Measurements from ENCODE around the gene SUSD5.

The SUSD5 gene

GRCh38 chr3:33218446-33219174 lies at the start of gene SUSD5:
Gene SUSD5, minus strand, starts transcription at chr3:33218810. Its CDS starts 13 bp downstream, at chr3:33218797.
- no peak for DNase-seq (ENCODE audit: low read depth in 2 of 2)

DNA sequence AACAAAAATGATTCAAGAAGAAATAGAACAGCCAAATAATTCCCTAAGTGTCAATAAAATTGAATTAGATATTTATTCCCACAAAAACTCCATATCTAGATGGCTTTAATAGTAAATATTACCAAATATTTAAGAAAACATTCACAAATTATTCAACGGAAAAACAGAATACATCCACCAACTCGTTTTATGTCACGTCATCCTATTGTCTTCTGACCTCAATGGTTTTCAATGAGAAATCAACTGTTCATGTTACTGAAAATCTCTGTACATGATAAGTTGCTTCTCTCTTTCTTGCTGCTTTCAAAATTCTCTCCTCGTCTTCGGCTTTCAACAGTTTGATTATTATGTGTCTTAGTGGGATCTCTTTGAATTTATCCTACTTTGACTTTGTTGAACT lies 41.5 kb upstream of the SUSD5 start:
- no peak for DNase-seq (ENCODE audit: low read depth in 2 of 2)

GRCh38 chr3:33256249-33256648 lies 37.6 kb upstream of the SUSD5 start:
- no peak for DNase-seq (ENCODE audit: low read depth in 2 of 2)

DNA sequence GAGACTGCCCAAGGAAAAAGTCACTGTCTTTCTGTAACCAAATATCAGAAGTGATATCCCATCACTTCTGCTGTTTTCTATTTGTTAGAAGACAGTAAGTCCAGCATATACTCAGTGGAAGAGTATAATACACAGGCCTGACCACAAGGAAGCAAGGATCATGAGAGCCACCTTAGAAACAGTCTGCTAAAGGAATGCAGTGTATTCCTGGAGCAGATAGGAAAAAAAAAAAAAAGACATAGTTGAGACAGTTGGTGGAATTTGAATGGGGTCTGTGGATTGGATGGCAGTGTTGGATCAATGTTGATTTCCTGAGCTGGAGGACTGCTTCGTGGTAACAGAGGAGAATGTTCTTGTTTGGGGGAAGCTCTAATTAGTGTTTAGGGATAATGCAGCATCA lies 32.1 kb upstream of the SUSD5 start:
- no peak for DNase-seq (ENCODE audit: low read depth in 2 of 2)

DNA sequence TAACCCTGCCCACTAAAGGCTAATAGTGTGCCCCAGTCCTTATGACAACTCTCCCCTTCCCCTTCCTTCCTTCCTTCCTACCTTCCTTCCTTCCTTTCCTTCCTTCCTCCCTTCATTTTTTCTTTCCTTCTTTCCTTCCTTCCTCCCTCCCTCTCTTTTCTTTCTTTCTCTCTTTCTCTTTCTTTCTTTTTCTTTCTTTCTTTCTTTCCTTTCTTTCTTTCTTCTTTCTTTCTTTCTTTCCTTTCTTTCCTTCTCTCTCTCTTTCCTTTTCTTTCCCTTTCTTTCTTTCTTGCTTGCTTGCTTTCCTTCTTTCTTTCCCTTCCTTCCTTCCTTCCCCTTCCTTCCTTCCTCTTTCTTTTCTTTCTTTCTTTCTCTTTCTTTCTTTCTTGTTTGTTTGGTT lies 28.2 kb upstream of the SUSD5 start:
- no peak for DNase-seq (ENCODE audit: low read depth in 2 of 2)

GRCh38 chr3:33240261-33240660 lies 21.7 kb upstream of the SUSD5 start:
- DNase-seq (ENCODE audit: low read depth in 2 of 2): no peak

DNA sequence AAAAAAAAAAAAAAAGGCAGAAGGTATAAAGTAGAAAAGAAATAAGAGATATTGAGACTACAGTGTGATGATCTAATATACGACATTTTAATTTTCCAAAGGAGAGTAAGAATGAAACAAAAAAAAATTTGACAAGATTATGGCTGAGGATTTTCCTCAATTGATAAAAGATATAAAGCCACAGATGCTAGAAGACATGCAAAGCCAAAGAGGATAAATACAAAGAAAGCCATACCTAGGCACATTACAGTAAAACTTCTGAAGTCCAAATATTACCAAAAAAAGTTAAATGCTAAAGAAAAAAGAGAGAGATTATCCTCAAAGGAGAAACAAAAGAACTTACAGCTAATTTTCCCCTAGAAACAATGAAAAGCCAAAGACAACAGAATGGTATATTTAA lies 20.3 kb upstream of the SUSD5 start:
- no peak for DNase-seq (ENCODE audit: low read depth in 2 of 2)

DNA sequence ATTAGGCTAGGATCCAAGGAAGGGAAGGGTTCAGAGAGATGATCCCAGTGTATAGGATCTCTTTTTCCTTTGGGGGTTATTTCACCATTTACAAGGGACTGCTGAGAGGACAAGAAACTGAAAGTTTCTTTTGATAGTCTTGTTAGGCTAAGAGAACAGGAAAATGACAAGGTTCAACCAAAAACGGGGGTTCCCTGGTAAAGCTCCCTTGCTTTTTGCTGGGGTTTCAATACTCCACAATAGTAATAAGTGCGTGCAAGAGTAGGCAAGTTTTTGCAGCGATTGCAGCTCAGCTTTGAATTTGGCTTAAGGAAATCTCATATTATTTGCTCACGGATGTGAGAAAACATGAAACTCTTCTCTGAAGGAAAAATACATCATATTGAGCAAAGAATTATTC lies 18.8 kb upstream of the SUSD5 start:
- no peak for DNase-seq (ENCODE audit: low read depth in 2 of 2)

- DNase-seq (ENCODE audit: low read depth in 2 of 2): no peak
These were observed 17.4 kb upstream of the SUSD5 start for GRCh38 chr3:33236005-33236404.

DNA sequence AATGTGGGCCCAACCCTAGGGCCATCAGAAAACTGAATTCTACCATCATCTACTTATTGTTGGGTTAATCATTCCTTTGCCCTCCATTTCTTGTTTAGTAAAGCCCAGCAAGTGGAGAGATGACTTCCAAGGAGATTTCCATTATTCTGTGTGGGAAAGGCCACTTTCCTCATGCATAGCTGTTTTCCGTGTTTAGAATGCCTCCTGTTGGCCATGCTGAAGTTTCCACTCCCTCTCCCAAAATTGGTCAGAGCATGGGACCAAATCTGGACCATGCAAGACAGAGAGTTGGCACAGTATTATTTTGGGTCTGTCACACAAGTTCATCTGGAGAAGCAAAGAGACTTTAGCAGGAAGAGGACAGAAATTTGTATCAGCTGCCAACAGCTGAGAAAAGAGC lies 15.3 kb upstream of the SUSD5 start:
- no peak for DNase-seq (ENCODE audit: low read depth in 2 of 2)

GRCh38 chr3:33231756-33232465 lies 13.3 kb upstream of the SUSD5 start:
- no peak for DNase-seq (ENCODE audit: low read depth in 2 of 2)

GRCh38 chr3:33229947-33230346 lies 11.3 kb upstream of the SUSD5 start:
- DNase-seq (ENCODE audit: low read depth in 2 of 2): no peak

DNA sequence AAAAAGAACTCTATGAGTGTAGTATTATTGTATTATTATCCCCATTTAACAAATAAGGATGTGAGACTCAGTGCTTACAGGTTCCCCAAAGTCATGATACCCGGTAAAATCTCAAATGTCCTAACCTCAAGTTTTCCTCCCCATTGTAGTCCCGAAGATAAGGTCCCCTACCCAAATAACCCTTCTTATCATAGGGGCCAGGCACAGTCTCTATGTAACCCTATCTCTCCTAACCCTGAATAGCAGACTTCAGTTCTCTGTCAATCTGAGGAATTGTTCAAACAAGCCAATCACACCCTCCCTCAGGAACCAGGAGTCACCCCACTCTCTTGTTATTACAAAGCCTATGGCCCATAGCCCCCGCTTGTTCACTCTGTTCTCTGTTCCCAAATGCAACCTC lies 10.5 kb upstream of the SUSD5 start:
- no peak for DNase-seq (ENCODE audit: low read depth in 2 of 2)

DNA sequence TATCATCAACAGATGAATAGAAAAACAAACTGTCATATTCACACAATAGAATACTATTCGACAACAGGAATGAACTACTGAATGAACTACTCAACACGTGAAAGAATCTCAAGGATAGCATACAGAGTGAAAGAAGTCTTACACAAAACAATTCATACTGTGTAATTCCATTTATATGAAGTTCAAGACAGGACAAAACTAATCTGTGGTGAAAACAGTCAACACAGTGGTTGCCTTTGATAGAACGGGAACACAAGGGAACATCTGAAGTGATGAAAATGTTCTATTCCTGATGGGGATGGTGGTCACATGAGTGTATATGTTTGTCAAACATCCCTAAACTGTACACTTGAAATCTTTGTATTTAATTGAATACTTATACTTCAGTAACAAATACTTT lies 2.6 kb upstream of the SUSD5 start:
- no peak for DNase-seq (ENCODE audit: low read depth in 2 of 2)

- DNase-seq (ENCODE audit: low read depth in 2 of 2): no peak
These were observed 521 bp upstream of the SUSD5 start for GRCh38 chr3:33219175-33219487.

DNA sequence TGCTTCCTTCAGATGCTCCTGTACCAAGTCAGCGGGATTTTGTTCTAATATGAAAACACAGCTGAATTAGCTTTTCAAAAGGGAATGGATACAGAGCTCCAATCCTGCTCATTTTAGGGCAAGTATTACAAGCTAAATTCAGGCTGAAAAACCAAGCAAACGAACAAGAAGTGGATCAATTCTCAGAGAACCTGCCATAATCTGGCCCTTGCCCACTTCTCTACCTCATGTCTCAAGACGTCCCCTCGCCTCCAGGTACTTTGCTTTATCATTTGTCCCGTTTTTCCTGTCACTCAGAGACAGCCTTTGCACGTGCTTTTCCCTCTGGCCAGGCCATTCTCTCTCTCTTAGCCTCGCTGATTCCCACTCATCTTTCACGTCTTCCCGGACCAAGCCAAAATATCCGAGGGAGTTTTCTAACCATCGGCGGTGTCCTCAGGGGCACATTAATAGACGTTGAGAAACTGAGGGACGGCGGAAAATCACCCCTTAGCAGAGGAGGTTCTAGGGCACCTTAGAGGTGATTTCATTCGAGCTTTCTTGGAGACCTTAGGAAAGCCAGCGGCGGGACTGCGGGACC lies 654 bp downstream of the SUSD5 start:
- no peak for DNase-seq (ENCODE audit: low read depth in 2 of 2)

DNA sequence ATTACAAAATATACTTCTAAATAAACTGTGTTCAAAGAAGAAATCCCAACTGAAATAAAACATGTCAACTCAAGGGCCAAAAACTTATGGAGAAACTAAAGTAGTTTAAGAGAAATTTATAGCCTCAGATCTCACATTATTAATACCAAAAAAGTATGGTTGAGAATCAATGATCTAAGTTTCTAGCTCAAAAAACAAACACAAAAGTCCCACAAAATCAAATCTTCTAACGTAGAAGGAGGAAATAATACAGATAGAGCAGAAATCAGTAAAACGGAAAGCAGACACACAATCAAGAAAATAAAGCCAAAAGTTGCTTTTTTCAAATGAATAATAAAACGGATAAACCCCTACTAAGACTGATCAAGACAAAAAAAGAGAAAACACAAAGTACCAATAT lies 2.9 kb downstream of the SUSD5 start:
- no peak for DNase-seq (ENCODE audit: low read depth in 2 of 2)

DNA sequence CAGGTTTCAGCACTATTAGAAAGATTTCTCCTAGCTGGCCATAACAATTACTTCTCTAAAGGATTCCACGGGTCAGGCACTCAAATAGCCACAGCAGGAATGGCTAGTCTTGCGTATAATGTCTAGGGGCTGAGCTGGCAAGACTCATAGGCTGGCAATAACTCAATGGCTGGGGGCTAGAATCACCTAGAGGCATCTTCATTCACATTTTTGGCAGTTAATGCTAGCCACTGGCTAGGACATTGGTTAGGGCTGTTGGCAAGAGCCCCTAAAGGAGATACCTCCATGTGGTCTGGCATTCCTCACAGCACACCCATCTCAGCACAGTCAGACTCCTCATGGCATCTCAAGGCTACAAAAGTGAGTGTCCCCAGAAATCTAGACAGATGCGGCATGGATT lies 6.2 kb downstream of the SUSD5 start:
- no peak for DNase-seq (ENCODE audit: low read depth in 2 of 2)

GRCh38 chr3:33211444-33211843 lies 7.2 kb downstream of the SUSD5 start:
- DNase-seq (ENCODE audit: low read depth in 2 of 2): no peak

GRCh38 chr3:33209357-33209756 lies 9.3 kb downstream of the SUSD5 start:
- DNase-seq (ENCODE audit: low read depth in 2 of 2): no peak

DNA sequence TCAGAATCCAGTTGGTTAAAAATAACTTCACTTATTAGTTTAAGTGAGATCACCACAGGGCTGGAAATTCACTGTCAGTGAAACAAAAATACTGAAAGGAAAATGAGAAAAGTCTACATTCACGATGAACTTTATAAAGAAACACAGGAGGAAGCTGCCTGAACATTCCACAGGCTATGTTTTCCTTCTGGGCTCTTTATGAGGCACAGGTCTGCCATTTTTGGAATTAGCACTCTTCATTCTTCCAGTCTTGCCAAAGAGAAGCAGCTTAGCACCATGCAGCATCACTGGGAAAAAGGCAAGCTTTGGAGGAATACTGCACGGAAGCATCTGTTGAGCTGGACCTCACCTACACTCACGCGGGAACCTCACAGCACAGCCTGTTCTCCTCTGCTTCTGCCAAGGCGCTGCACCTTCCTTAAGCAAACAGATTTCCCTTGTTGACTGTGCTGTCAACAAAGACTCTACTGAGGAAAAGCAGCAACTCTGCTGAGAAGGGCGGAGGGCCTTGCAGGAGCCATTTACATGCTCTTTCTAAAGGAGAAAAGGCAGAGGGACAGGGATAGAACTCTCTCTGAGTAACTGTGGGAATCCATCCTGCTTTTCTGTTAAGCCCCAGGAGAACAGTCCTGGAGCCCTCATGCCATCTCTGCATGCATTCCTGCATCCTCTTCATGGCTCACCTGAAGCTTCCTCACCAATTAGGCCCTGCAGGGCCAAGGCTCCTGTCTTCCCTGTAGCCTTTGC lies 15.7 kb downstream of the SUSD5 start:
- DNase-seq (ENCODE audit: low read depth in 2 of 2): no peak

- no peak for DNase-seq (ENCODE audit: low read depth in 2 of 2)
These were observed 17.4 kb downstream of the SUSD5 start for GRCh38 chr3:33201195-33201594.

- DNase-seq (ENCODE audit: low read depth in 2 of 2): no peak
These were observed 22.1 kb downstream of the SUSD5 start for GRCh38 chr3:33196538-33196937.
